GM18868 (cell line): ENCODE results near the gene TMEM270.

Experiments
- ATAC-seq: cut with Tn5 transposase; IDR thresholded peaks from one replicate; pipeline ENCODE4 v1.9.1; 2021; ENCODE audit warnings: mild to moderate bottlenecking, moderate library complexity; ENCODE audit not compliant: unreplicated experiment

Gene TMEM270

GRCh38 chr7:73885433-73885974 lies 24.5 kb downstream of the TMEM270 start:
- no peak for ATAC-seq

GRCh38 chr7:73885975-73886798 lies 25.2 kb downstream of the TMEM270 start:
- no peak for ATAC-seq

DNA sequence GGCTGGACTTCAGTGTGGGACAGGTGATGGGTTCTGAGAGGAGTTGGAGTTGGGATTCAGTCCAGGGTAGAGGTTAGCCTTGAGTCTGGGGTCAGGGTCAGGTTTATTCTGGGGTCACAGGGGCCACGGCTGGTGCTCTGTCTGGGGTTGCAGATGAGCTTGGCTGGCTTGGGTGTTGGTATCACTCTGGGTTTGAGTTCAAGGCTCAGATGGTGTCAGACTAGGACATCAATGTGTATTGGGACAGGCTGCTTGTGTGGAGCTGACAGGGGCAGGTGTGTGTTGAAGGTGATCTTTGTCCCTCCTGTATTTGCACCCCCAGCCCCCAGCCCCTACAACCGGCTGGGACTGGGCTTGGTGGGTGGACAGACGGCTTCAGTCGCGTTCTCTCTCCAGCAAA lies 26.8 kb downstream of the TMEM270 start:
- no peak for ATAC-seq

DNA sequence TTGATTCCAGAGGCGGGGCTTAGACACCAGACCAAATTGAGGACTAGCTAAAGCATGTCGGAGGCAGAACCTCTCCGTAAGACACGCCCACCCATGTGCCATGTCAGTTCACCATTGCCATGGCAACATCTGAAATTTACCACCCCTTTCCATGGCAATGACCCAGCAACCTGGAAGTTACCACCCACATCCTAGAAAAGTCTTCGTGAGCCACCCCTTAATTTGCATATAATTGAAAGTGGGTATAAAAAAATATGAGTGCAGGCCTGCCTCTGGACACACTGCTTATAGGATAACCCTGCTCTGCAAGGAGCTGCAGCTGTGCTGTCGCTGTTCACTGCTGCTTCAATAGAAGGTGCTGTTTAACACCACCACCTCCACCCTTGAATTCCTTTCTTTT lies 28.0 kb downstream of the TMEM270 start:
- no peak for ATAC-seq

DNA sequence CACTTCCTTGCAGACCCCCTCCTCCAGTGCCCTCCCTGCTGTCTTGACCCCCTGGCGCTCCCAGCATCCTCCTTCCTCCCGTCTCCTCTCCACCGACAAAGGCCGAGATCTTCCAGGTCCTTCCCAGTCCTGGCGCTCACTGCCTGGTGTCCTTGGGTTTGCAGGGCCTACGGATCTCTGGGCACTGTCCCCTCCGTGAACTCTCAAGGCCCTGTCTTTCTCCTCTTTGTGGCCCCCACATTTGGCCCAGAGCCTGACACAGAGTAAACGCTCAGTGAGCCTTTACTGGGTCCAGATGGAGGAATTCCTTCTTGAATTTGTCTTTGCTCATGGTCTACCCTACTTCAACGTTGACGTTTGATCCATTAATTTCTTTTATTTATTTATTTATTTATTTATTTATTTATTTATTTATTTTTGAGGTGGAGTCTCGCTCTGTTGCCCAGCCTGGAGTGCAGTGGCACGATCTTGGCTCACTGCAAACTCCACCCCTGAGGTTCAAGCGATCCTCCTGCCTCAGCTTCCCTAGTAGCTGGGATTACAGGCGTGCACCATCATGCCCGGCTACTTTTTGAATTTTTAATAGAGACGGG lies 29.7 kb downstream of the TMEM270 start:
- ATAC-seq: no peak

GRCh38 chr7:73891178-73891885 lies 30.4 kb downstream of the TMEM270 start:
- no peak for ATAC-seq

GRCh38 chr7:73892003-73892999 lies 31.3 kb downstream of the TMEM270 start:
- ATAC-seq: no peak

- ATAC-seq: no peak
Measured at GRCh38 chr7:73893342-73894101, 32.6 kb downstream of the TMEM270 start.

- no peak for ATAC-seq
Measured at GRCh38 chr7:73894166-73894565, 33.2 kb downstream of the TMEM270 start.

- no peak for ATAC-seq
Measured at GRCh38 chr7:73894733-73895551, 34.0 kb downstream of the TMEM270 start.

DNA sequence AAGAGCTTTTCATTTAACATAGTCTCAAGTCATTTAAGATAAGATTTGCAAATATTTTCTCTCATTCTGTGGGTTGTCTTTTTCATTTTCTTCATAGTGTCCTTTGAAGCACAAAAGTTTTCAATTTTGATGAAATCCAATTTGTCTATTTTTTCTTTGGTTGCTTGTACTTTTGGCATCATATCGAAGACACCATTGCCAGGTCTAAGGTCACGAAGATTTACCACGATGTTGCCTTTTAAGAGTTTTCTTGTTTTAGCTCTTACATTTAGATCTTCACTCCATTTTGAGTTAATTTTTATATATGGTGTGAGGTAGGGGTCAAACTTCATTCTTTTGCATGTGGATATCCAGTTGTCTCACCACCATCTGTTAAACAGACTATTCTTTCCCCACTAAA lies 34.7 kb downstream of the TMEM270 start:
- no peak for ATAC-seq

- no peak for ATAC-seq
Measured at GRCh38 chr7:73896454-73896853, 35.5 kb downstream of the TMEM270 start.

GRCh38 chr7:73899731-73900142 lies 38.8 kb downstream of the TMEM270 start:
- ATAC-seq: no peak

- no peak for ATAC-seq
Measured at GRCh38 chr7:73900286-73900685, 39.3 kb downstream of the TMEM270 start.

GRCh38 chr7:73901231-73901822 lies 40.4 kb downstream of the TMEM270 start:
- no peak for ATAC-seq

- no peak for ATAC-seq
Measured at GRCh38 chr7:73901823-73902597, 41.1 kb downstream of the TMEM270 start.

DNA sequence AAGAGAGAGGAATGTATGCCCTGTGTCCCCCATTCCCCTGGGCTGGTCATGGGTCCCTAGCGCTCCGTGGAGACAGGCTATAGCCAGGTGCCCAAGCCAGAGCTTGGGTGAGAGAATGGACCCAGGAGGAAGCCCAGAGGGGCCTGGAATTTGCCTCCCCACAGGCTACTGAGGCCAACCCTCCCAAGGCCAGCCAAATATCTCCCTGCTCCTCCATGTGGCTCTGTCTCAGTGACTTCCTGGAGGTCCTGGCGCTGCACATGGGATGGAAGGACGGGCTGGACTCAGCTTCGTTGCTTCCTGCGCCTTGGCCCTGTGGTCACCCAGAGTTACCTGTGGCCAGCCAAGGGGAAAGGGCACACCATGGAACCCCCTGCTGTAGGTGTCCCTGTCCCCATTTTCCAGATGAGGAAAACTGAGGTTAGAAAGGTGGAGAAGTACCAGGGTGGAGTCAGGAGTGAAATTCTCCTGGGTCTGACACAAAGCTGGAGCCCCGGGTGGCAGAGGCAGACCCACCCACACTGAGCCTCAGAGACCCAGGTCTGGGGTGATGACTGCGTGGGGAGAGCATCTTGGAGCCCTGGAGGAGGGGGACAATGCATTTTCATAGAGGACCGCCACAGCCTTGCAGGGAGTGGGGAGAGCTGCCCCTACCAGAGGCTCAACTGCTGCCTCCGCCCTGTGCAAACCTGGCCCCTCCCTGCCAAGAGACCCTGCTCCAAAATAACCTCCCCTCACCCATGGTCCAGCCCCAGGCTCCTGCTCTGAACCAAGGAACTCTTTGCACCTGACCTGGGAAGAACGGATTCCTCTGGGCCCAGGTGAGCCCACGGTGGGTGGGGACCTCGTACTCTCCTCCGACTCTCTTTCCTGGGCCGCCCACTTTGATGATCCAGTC lies 42.6 kb downstream of the TMEM270 start:
- ATAC-seq: no peak
